Uterus (tissue), 4 donors: ENCODE data around the gene ANO4. TPM values are rescaled to one million over a fixed set of nuclear protein-coding genes. Genes with fewer than 3 reads are reported as not detected.

Source experiments
- DNase-seq, 2 donors: peaks; one replicate each; pipeline ENCODE4 v3.0.0-alpha.2; 2019 to 2020
- H3K27ac ChIP-seq, 2 donors: fragments of 200-600 bp; sonication (generic); 1 replicate in 1 of 2; 2 replicates in 1 of 2; pipeline ENCODE4 v1.5.1; 2016 to 2018
- H3K27me3 ChIP-seq, 2 donors: fragments of 200-600 bp; sonication (generic); one replicate each; pipeline ENCODE4 v1.5.1; 2018 to 2019; ENCODE audit warnings: control low read depth in 1 of 2
- H3K36me3 ChIP-seq, 2 donors: fragments of 200-600 bp; sonication (generic); one replicate each; pipeline ENCODE4 v1.5.1; 2019; ENCODE audit warnings: control low read depth in 1 of 2
- H3K4me1 ChIP-seq, 2 donors: fragments of 200-600 bp; sonication (generic); one replicate each; pipeline ENCODE4 v1.5.1; 2018 to 2019; ENCODE audit warnings: control low read depth in 1 of 2
- H3K4me3 ChIP-seq, 2 donors: fragments of 200-600 bp; sonication (generic); 1 replicate in 1 of 2; 2 replicates in 1 of 2; pipeline ENCODE4 v1.5.1; 2018 to 2019; ENCODE audit warnings: mild to moderate bottlenecking in 1 of 2
- H3K9me3 ChIP-seq, 2 donors: fragments of 200-600 bp; sonication (generic); one replicate each; pipeline ENCODE4 v1.5.1; 2019; ENCODE audit warnings: control low read depth in 1 of 2
- POLR2A ChIP-seq, 2 donors: fragments of 450-650 bp; IDR thresholded peaks; one replicate each; pipeline ENCODE4 v1.6.1; 2016; ENCODE audit warnings: antibody characterized with exemption in 2 of 2, mild to moderate bottlenecking in 1 of 2, moderate library complexity in 1 of 2
- intact Hi-C: fragments of 100-400 bp; cut with DNase I; formaldehyde crosslinking; loops from one replicate; pipeline ENCODE4 v1.15.1; 2023; ENCODE audit warnings: low total_unique reads
- total RNA-seq, 4 donors: library from RNA; depleted of rRNA in 3 of 4; stranded (reverse); fragments of >200 nt in 3 of 4; gene quantifications; one replicate each; pipeline versions ENCODE4 v1.1.0 to v1.2.4, GENCODE V29; 2014 to 2023
- TF ChIP-seq, protein P1 (sequence below), 4 experiments: fragments of 200-600 bp in 2 of 4; fragments of 450-650 bp in 2 of 4; sonication (generic) in 2 of 4; IDR thresholded peaks; one replicate each; pipeline ENCODE4 v1.5.1; 2016 to 2019; ENCODE audit warnings: antibody characterized with exemption in 4 of 4, mild to moderate bottlenecking in 2 of 4, moderate library complexity in 1 of 4
- donor health status: DM: yes; HTN: yes; CAD: no.

Gene ANO4
- total RNA-seq, 4 donors from 2014 or later, result under 0.01 to 18.5 (median 1.4) TPM; not detected in 1

- no peaks in the 10 kb centered on the region for H3K36me3 ChIP-seq
- intact Hi-C loops, result no loop called here
- no peak overlapping the region for H3K27ac ChIP-seq
- H3K4me1 ChIP-seq, result no peaks in the 10 kb centered on the region
- H3K4me3 ChIP-seq, result no peak overlapping the region
- H3K9me3 ChIP-seq, result no peaks in the 10 kb centered on the region
- H3K27me3 ChIP-seq, result no peaks in the 10 kb centered on the region
- DNase-seq, result no peak
- no peak for TF ChIP-seq POLR2A (IDR thresholded peaks at IDR 0.05)
Measured at GRCh38 chr12:100758083-100758482, 36.5 kb upstream of the ANO4 start.

DNA sequence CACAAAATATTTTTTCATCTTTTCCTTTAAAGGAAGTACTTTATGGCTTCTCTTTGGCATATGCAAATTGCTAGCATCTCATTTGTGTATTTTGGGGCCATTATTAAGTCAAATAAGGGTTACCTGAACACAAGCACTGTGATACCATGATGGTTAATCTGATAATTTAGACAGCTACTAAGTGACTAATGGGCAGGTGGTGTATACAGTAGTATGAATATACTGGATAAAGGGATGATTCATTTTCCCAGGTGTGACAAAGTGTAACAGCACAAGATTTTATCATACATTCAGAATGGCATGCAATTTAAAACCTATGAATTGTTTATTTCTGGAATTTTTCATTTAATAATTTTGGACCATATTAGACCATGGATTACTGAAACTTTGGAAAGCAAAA lies 27.2 kb upstream of the ANO4 start:
- Histone ChIP-seq H3K4me1 (no peaks in the 10 kb centered on the region), H3K27ac (no peak overlapping the region), H3K9me3 (no peaks in the 10 kb centered on the region), H3K27me3 (no peaks in the 10 kb centered on the region), H3K4me3 (no peak overlapping the region), H3K36me3 (no peaks in the 10 kb centered on the region)
- no peak for DNase-seq
- TF ChIP-seq, protein P1, sequence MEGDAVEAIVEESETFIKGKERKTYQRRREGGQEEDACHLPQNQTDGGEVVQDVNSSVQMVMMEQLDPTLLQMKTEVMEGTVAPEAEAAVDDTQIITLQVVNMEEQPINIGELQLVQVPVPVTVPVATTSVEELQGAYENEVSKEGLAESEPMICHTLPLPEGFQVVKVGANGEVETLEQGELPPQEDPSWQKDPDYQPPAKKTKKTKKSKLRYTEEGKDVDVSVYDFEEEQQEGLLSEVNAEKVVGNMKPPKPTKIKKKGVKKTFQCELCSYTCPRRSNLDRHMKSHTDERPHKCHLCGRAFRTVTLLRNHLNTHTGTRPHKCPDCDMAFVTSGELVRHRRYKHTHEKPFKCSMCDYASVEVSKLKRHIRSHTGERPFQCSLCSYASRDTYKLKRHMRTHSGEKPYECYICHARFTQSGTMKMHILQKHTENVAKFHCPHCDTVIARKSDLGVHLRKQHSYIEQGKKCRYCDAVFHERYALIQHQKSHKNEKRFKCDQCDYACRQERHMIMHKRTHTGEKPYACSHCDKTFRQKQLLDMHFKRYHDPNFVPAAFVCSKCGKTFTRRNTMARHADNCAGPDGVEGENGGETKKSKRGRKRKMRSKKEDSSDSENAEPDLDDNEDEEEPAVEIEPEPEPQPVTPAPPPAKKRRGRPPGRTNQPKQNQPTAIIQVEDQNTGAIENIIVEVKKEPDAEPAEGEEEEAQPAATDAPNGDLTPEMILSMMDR (IDR thresholded peaks at IDR 0.05), result no peak
- no peak for TF ChIP-seq POLR2A (IDR thresholded peaks at IDR 0.05)
- intact Hi-C loops, result no loop called here

DNA sequence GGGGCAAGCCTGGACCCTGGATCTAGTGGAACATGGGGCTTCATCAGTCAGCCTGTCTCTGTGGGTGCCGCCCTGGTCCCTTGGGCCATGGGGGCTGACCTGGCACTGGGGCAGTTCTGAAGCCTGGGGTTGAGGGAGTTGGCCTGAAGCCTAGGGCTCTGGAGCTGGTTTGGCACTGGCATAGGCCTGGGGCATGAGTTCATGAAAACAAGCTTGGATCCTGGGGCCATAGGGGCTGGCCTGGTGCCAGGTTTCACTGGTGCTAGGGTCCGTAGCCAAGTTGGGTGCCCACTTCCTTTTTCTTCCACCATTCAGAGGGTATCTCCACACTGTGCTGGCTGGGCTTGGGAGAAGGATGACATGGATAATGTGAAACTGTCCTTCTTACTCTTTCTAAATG lies 26.6 kb upstream of the ANO4 start:
- Histone ChIP-seq H3K27me3 (no peaks in the 10 kb centered on the region), H3K4me3 (no peak overlapping the region), H3K9me3 (no peaks in the 10 kb centered on the region), H3K36me3 (no peaks in the 10 kb centered on the region), H3K4me1 (no peaks in the 10 kb centered on the region), H3K27ac (no peak overlapping the region)
- TF ChIP-seq POLR2A (IDR thresholded peaks at IDR 0.05), result no peak
- TF ChIP-seq, protein P1 (IDR thresholded peaks at IDR 0.05), result no peak
- intact Hi-C loops, result no loop called here
- DNase-seq, result no peak

DNA sequence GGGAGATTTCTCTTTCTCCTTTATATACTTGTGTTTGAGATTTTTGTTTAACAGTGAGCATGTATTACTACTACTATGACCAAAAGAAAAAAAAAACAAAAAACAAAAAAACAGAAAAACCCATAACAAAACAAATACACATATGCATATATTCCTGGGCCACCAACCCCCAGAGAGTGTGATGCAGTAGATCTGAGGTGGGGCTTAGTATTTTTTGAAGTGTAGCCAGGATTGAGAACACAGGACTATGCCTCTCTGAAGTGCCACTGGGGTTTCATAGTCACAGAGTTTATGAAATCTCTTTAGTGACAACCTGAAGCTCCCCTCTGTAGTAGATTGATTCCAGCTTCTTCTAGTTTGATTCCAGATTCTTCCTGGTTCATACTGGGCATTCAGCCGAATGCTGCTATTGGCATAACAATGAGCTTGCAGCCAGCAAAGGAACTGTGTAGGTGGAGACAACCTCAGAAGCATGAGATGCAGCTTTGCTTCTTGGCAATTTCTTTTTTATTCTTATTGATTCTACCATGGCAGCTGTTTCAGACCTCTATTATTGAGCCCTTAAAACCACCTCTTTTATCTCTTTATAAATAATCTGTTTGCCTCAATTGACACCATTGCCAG lies 15.5 kb upstream of the ANO4 start:
- no peaks in the 10 kb centered on the region for H3K4me1 ChIP-seq
- H3K27me3 ChIP-seq, result no peaks in the 10 kb centered on the region
- DNase-seq, result no peak
- no peak overlapping the region for H3K27ac ChIP-seq
- intact Hi-C loops, result no loop called here
- H3K9me3 ChIP-seq, result no peaks in the 10 kb centered on the region
- no peak for TF ChIP-seq POLR2A (IDR thresholded peaks at IDR 0.05)
- TF ChIP-seq, protein P1 (IDR thresholded peaks at IDR 0.05), result no peak
- no peaks in the 10 kb centered on the region for H3K36me3 ChIP-seq
- no peak overlapping the region for H3K4me3 ChIP-seq

DNA sequence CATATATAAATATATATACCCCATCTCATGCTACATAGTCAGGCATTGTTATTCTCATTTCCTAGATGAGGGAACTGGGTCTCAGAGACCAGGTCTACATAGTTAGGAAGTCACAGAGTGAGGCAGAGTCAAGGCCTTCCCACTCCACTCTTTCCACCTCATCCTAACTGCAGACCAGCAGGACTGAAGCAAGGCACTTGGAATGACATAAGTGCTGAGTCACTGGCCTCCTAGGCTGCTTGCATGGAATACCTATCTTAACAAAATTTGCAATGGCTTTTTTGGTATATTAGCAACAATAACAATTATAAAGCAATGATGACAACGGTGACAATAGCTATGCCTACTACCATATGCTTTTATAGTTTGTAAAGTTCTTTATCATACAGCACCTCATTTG lies 5.4 kb upstream of the ANO4 start:
- no peaks in the 10 kb centered on the region for H3K36me3 ChIP-seq
- H3K27ac ChIP-seq, result no peak overlapping the region
- no peaks in the 10 kb centered on the region for H3K4me1 ChIP-seq
- DNase-seq, result no peak
- TF ChIP-seq, protein P1 (IDR thresholded peaks at IDR 0.05), result no peak
- TF ChIP-seq POLR2A (IDR thresholded peaks at IDR 0.05), result no peak
- no peaks in the 10 kb centered on the region for H3K9me3 ChIP-seq
- H3K27me3 ChIP-seq, result no peaks in the 10 kb centered on the region
- no peak overlapping the region for H3K4me3 ChIP-seq
- intact Hi-C loops, result no loop called here

DNA sequence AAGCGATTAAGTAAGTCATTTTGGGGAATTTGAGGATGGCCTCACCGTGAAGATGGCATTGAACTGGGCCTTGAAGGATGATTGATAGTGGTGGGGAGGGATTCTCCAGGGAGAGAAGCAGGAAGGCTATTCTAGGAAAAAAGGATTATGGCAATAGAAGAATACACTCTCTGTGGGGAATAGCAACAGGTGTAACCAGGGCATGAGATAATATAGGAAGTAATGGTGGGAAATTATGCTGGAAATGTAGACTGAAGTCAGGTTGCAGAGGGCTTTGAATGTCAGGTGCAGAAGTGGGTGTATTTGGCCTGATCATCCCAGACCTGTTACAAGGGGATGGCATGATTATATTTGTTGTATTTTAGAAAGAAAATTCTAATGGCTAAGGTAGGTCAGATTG lies 4.6 kb upstream of the ANO4 start:
- H3K4me1 ChIP-seq, result no peaks in the 10 kb centered on the region
- no peaks in the 10 kb centered on the region for H3K36me3 ChIP-seq
- no peak overlapping the region for H3K4me3 ChIP-seq
- TF ChIP-seq, protein P1 (IDR thresholded peaks at IDR 0.05), result no peak
- TF ChIP-seq POLR2A (IDR thresholded peaks at IDR 0.05), result no peak
- no peaks in the 10 kb centered on the region for H3K27me3 ChIP-seq
- intact Hi-C loops, result no loop called here
- DNase-seq, result no peak
- no peak overlapping the region for H3K27ac ChIP-seq
- H3K9me3 ChIP-seq, result no peaks in the 10 kb centered on the region
